GM23338 (cell line): ENCODE data around the gene SYNE2.

Source experiments
- CREB1 ChIP-seq: fragments of 250-450 bp; sonication (Bioruptor Pico); IDR thresholded peaks from 2 replicates; pipeline ENCODE4 v1.5.0; 2020; ENCODE audit warnings: low read depth, mild to moderate bottlenecking, moderate library complexity
- EZH2 ChIP-seq: fragments of 200-600 bp; sonication (generic); IDR thresholded peaks from one replicate; pipeline ENCODE4 v1.8.0; 2017; ENCODE audit warnings: antibody characterized with exemption, mild to moderate bottlenecking, low read depth; ENCODE audit not compliant: unreplicated experiment
- EZH2phosphoT487 ChIP-seq: fragments of 200-600 bp; sonication (generic); IDR thresholded peaks from one replicate; pipeline ENCODE4 v1.8.1; 2018; ENCODE audit warnings: antibody characterized with exemption; ENCODE audit not compliant: unreplicated experiment
- JUNB ChIP-seq: IDR thresholded peaks from one replicate; pipeline ENCODE4 v1.6.1; 2016; ENCODE audit warnings: antibody characterized with exemption; ENCODE audit not compliant: unreplicated experiment
- NANOG ChIP-seq: IDR thresholded peaks from 2 replicates; pipeline ENCODE4 v1.6.1; 2016; ENCODE audit warnings: antibody characterized with exemption, borderline replicate concordance
- POLR2AphosphoS5 ChIP-seq: IDR thresholded peaks from 2 replicates; pipeline ENCODE4 v1.6.1; 2016; ENCODE audit warnings: antibody characterized with exemption, low read depth
- STAT1 ChIP-seq: IDR thresholded peaks from one replicate; pipeline ENCODE4 v1.6.1; 2016; ENCODE audit warnings: antibody characterized with exemption; ENCODE audit not compliant: unreplicated experiment
- ZNF331 ChIP-seq: fragments of 250-450 bp; sonication (Bioruptor Pico); IDR thresholded peaks from 2 replicates; pipeline ENCODE4 v1.5.0; 2020; ENCODE audit warnings: low read depth, mild to moderate bottlenecking, moderate library complexity
- TF ChIP-seq, protein P1 (sequence below), 2 experiments: fragments of 200-600 bp in 1 of 2; sonication (generic) in 1 of 2; conservative IDR thresholded peaks; 2 replicates each; pipeline versions ENCODE4 v1.5.1 to v1.6.1; 2016 to 2017; ENCODE audit warnings: antibody characterized with exemption in 2 of 2, low read depth in 2 of 2, mild to moderate bottlenecking in 2 of 2, moderate library complexity in 1 of 2
- TF ChIP-seq, protein P2 (sequence below): IDR thresholded peaks from one replicate; pipeline ENCODE4 v1.6.1; 2018; ENCODE audit warnings: antibody characterized with exemption; ENCODE audit not compliant: unreplicated experiment
- TF ChIP-seq, protein P3 (sequence below): IDR thresholded peaks from 2 replicates; pipeline ENCODE4 v1.6.1; 2016; ENCODE audit warnings: antibody characterized with exemption

DNA sequence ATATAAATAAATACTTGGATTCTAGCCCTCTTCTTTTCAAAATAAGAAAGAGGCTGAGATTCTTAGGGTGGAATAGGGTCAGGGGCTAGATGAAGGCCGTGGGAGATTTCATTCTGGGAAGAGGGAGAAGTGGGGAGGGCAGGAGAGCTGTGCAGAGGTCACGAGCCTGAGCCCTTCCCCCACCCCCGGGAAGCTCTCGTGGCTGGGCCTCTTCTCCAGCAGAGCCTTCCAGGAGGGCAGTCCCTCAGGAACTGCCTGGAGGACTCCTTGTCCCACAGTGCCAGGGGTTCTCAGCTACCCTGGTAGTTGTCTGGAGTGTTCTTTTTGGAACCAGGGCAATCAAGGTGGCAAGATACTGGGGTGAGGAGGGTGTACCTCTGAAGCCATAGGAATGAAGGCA, 347.4 kb downstream of the SYNE2 start:
- TF ChIP-seq, protein P1, sequence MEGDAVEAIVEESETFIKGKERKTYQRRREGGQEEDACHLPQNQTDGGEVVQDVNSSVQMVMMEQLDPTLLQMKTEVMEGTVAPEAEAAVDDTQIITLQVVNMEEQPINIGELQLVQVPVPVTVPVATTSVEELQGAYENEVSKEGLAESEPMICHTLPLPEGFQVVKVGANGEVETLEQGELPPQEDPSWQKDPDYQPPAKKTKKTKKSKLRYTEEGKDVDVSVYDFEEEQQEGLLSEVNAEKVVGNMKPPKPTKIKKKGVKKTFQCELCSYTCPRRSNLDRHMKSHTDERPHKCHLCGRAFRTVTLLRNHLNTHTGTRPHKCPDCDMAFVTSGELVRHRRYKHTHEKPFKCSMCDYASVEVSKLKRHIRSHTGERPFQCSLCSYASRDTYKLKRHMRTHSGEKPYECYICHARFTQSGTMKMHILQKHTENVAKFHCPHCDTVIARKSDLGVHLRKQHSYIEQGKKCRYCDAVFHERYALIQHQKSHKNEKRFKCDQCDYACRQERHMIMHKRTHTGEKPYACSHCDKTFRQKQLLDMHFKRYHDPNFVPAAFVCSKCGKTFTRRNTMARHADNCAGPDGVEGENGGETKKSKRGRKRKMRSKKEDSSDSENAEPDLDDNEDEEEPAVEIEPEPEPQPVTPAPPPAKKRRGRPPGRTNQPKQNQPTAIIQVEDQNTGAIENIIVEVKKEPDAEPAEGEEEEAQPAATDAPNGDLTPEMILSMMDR (conservative IDR thresholded peaks at IDR 0.05; ENCODE audit: low read depth in 2 of 2): no peak
- no peak for TF ChIP-seq EZH2phosphoT487
- TF ChIP-seq EZH2: no peak
- no peak for TF ChIP-seq ZNF331
- no peak for TF ChIP-seq POLR2AphosphoS5
- no peak for TF ChIP-seq CREB1 (CRISPR knock-in tag)
- TF ChIP-seq, protein P2, sequence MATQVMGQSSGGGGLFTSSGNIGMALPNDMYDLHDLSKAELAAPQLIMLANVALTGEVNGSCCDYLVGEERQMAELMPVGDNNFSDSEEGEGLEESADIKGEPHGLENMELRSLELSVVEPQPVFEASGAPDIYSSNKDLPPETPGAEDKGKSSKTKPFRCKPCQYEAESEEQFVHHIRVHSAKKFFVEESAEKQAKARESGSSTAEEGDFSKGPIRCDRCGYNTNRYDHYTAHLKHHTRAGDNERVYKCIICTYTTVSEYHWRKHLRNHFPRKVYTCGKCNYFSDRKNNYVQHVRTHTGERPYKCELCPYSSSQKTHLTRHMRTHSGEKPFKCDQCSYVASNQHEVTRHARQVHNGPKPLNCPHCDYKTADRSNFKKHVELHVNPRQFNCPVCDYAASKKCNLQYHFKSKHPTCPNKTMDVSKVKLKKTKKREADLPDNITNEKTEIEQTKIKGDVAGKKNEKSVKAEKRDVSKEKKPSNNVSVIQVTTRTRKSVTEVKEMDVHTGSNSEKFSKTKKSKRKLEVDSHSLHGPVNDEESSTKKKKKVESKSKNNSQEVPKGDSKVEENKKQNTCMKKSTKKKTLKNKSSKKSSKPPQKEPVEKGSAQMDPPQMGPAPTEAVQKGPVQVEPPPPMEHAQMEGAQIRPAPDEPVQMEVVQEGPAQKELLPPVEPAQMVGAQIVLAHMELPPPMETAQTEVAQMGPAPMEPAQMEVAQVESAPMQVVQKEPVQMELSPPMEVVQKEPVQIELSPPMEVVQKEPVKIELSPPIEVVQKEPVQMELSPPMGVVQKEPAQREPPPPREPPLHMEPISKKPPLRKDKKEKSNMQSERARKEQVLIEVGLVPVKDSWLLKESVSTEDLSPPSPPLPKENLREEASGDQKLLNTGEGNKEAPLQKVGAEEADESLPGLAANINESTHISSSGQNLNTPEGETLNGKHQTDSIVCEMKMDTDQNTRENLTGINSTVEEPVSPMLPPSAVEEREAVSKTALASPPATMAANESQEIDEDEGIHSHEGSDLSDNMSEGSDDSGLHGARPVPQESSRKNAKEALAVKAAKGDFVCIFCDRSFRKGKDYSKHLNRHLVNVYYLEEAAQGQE: no peak
- TF ChIP-seq STAT1: no peak
- TF ChIP-seq, protein P3, sequence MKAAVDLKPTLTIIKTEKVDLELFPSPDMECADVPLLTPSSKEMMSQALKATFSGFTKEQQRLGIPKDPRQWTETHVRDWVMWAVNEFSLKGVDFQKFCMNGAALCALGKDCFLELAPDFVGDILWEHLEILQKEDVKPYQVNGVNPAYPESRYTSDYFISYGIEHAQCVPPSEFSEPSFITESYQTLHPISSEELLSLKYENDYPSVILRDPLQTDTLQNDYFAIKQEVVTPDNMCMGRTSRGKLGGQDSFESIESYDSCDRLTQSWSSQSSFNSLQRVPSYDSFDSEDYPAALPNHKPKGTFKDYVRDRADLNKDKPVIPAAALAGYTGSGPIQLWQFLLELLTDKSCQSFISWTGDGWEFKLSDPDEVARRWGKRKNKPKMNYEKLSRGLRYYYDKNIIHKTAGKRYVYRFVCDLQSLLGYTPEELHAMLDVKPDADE: no peak
- no peak for TF ChIP-seq JUNB
- no peak for TF ChIP-seq NANOG
